ENCODE data around the gene RAD51B.

Gene RAD51B

GRCh38 chr14:68493152-68493911 is 673.8 kb downstream of the RAD51B start:
- no peak for DNase-seq (ENCODE audit: low read depth in 1 of 2, low spot score in 1 of 2)
- Histone ChIP-seq H3K27ac (replicated peaks) (no peak overlapping the region), H3K4me3 (replicated peaks; ENCODE audit: insufficient read depth, low read length) (no peak overlapping the region), H3K27me3 (ENCODE audit: insufficient read depth, poor library complexity, severe bottlenecking) (no peaks in the 10 kb centered on the region)
- TF ChIP-seq SPI1 (IDR thresholded peaks at IDR 0.05; ENCODE audit: borderline replicate concordance, low read depth) (no peak), GABPA (IDR thresholded peaks at IDR 0.05; ENCODE audit: low read depth) (no peak), POLR2AphosphoS5 (IDR thresholded peaks at IDR 0.05; ENCODE audit: low read depth) (no peak)
- TF ChIP-seq, protein P1, sequence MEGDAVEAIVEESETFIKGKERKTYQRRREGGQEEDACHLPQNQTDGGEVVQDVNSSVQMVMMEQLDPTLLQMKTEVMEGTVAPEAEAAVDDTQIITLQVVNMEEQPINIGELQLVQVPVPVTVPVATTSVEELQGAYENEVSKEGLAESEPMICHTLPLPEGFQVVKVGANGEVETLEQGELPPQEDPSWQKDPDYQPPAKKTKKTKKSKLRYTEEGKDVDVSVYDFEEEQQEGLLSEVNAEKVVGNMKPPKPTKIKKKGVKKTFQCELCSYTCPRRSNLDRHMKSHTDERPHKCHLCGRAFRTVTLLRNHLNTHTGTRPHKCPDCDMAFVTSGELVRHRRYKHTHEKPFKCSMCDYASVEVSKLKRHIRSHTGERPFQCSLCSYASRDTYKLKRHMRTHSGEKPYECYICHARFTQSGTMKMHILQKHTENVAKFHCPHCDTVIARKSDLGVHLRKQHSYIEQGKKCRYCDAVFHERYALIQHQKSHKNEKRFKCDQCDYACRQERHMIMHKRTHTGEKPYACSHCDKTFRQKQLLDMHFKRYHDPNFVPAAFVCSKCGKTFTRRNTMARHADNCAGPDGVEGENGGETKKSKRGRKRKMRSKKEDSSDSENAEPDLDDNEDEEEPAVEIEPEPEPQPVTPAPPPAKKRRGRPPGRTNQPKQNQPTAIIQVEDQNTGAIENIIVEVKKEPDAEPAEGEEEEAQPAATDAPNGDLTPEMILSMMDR (IDR thresholded peaks at IDR 0.05; ENCODE audit: insufficient read depth, low read length) = no peak
- TF ChIP-seq, protein P2, sequence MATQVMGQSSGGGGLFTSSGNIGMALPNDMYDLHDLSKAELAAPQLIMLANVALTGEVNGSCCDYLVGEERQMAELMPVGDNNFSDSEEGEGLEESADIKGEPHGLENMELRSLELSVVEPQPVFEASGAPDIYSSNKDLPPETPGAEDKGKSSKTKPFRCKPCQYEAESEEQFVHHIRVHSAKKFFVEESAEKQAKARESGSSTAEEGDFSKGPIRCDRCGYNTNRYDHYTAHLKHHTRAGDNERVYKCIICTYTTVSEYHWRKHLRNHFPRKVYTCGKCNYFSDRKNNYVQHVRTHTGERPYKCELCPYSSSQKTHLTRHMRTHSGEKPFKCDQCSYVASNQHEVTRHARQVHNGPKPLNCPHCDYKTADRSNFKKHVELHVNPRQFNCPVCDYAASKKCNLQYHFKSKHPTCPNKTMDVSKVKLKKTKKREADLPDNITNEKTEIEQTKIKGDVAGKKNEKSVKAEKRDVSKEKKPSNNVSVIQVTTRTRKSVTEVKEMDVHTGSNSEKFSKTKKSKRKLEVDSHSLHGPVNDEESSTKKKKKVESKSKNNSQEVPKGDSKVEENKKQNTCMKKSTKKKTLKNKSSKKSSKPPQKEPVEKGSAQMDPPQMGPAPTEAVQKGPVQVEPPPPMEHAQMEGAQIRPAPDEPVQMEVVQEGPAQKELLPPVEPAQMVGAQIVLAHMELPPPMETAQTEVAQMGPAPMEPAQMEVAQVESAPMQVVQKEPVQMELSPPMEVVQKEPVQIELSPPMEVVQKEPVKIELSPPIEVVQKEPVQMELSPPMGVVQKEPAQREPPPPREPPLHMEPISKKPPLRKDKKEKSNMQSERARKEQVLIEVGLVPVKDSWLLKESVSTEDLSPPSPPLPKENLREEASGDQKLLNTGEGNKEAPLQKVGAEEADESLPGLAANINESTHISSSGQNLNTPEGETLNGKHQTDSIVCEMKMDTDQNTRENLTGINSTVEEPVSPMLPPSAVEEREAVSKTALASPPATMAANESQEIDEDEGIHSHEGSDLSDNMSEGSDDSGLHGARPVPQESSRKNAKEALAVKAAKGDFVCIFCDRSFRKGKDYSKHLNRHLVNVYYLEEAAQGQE (IDR thresholded peaks at IDR 0.05; ENCODE audit: insufficient replicate concordance, low read depth) = no peak

GRCh38 chr14:68495101-68496039 is 675.8 kb downstream of the RAD51B start:
- no peak for TF ChIP-seq GABPA (IDR thresholded peaks at IDR 0.05; ENCODE audit: low read depth)
- TF ChIP-seq, protein P1 (IDR thresholded peaks at IDR 0.05; ENCODE audit: insufficient read depth, low read length) = no peak
- no peak overlapping the region for H3K4me3 ChIP-seq (replicated peaks; ENCODE audit: insufficient read depth, low read length)
- DNase-seq (ENCODE audit: low read depth in 1 of 2, low spot score in 1 of 2) = no peak
- no peaks in the 10 kb centered on the region for H3K27me3 ChIP-seq (ENCODE audit: insufficient read depth, poor library complexity, severe bottlenecking)
- H3K27ac ChIP-seq (replicated peaks) = no peak overlapping the region

- Histone ChIP-seq H3K4me3 (replicated peaks; ENCODE audit: insufficient read depth, low read length) (no peak overlapping the region), H3K27ac (replicated peaks) (no peak overlapping the region), H3K27me3 (ENCODE audit: insufficient read depth, poor library complexity, severe bottlenecking) (no peaks in the 10 kb centered on the region)
- no peak for DNase-seq (ENCODE audit: low read depth in 1 of 2, low spot score in 1 of 2)
- TF ChIP-seq, protein P1 (IDR thresholded peaks at IDR 0.05; ENCODE audit: insufficient read depth, low read length) = no peak
- TF ChIP-seq GABPA (IDR thresholded peaks at IDR 0.05; ENCODE audit: low read depth) = no peak
- TF ChIP-seq SPI1 (IDR thresholded peaks at IDR 0.05; ENCODE audit: borderline replicate concordance, low read depth) = no peak
Measured at GRCh38 chr14:68497011-68497410, 677.4 kb downstream of the RAD51B start.

GRCh38 chr14:68499451-68499850 is 679.9 kb downstream of the RAD51B start:
- no peak for DNase-seq (ENCODE audit: low read depth in 1 of 2, low spot score in 1 of 2)
- Histone ChIP-seq H3K27me3 (ENCODE audit: insufficient read depth, poor library complexity, severe bottlenecking) (no peaks in the 10 kb centered on the region), H3K4me3 (replicated peaks; ENCODE audit: insufficient read depth, low read length) (no peak overlapping the region), H3K27ac (replicated peaks) (no peak overlapping the region)
- TF ChIP-seq, protein P2 (IDR thresholded peaks at IDR 0.05; ENCODE audit: insufficient replicate concordance, low read depth) = no peak
- TF ChIP-seq, protein P1 (IDR thresholded peaks at IDR 0.05; ENCODE audit: insufficient read depth, low read length) = no peak
- TF ChIP-seq SPI1 (IDR thresholded peaks at IDR 0.05; ENCODE audit: borderline replicate concordance, low read depth) (no peak), POLR2AphosphoS5 (IDR thresholded peaks at IDR 0.05; ENCODE audit: low read depth) (no peak), GABPA (IDR thresholded peaks at IDR 0.05; ENCODE audit: low read depth) (no peak)

Data from HL-60 (cell line).